HTERT RPE-1 (cell line): ENCODE results near the gene PFAS.
"Not testable (repeated sequence)": the region's sequence is repeated elsewhere in the genome, so short reads cannot be mapped to it uniquely, and the experiment has no call there.

ENCODE experiments used
- in situ Hi-C: fragments of 300-500 bp; cut with MboI; formaldehyde crosslinking; loops from 4 replicates; pipeline ENCODE4 v1.14.3; 2020; ENCODE audit warnings: low sequenced_read_pairs

The PFAS gene

GRCh38 chr17:8248751-8249607, at the start of gene PFAS:
Gene PFAS, plus strand, starts transcription at chr17:8249289. Its CDS starts 4,649 bp downstream, at chr17:8253938.
- in situ Hi-C loops: no loop called here

GRCh38 chr17:8204761-8205555, 44.1 kb upstream of the PFAS start:
- in situ Hi-C loops: no loop called here

GRCh38 chr17:8206536-8206935, 42.6 kb upstream of the PFAS start:
- in situ Hi-C loops: no loop called here

GRCh38 chr17:8209907-8210760, 39.0 kb upstream of the PFAS start, which contains the start of gene AURKB:
Gene AURKB, minus strand, starts transcription at chr17:8210575. Its CDS starts 351 bp downstream, at chr17:8210224.
- in situ Hi-C loops: no loop called here

GRCh38 chr17:8210761-8211458, 38.2 kb upstream of the PFAS start:
- in situ Hi-C loops: no loop called here

- in situ Hi-C loops: no loop called here
These were observed 36.5 kb upstream of the PFAS start for GRCh38 chr17:8212312-8213180.

GRCh38 chr17:8214000-8214399, 35.1 kb upstream of the PFAS start:
- in situ Hi-C loops: not testable (repeated sequence)

- in situ Hi-C loops: no loop called here
These were observed 28.1 kb upstream of the PFAS start for GRCh38 chr17:8220783-8221662.

- in situ Hi-C loops: no loop called here
These were observed 27.3 kb upstream of the PFAS start for GRCh38 chr17:8221663-8222379.

- in situ Hi-C loops: no loop called here
These were observed 26.8 kb upstream of the PFAS start for GRCh38 chr17:8222380-8222629.

- in situ Hi-C loops: no loop called here
These were observed 26.3 kb upstream of the PFAS start for GRCh38 chr17:8222630-8223355.

GRCh38 chr17:8223356-8224126, 25.5 kb upstream of the PFAS start:
- in situ Hi-C loops: no loop called here

GRCh38 chr17:8224891-8225812, 23.9 kb upstream of the PFAS start:
- in situ Hi-C loops: no loop called here

GRCh38 chr17:8225813-8226535, 23.1 kb upstream of the PFAS start:
- in situ Hi-C loops: no loop called here
